SJCRH30 (cell line): ENCODE measurements around the gene EGFR. TPM values are rescaled to one million over a fixed set of nuclear protein-coding genes. Genes with fewer than 3 reads are reported as not detected.
A peak's percentile ranks its signal among the peaks of the same experiment; 100 is the strongest.

Experiments used
- DNase-seq, 2 experiments: peaks; one replicate each; pipeline ENCODE4 v3.0.0-alpha.2; 2015 to 2020
- H3K27ac ChIP-seq: fragments of 250-450 bp; sonication (Bioruptor Pico); 2 replicates; pipeline ENCODE4 v1.5.1; 2020; ENCODE audit warnings: mild to moderate bottlenecking, moderate library complexity
- H3K27me3 ChIP-seq: fragments of 250-450 bp; sonication (Bioruptor Pico); 2 replicates; pipeline ENCODE4 v1.5.1; 2020; ENCODE audit warnings: mild to moderate bottlenecking, moderate library complexity
- H3K36me3 ChIP-seq: fragments of 250-450 bp; sonication (Bioruptor Pico); 2 replicates; pipeline ENCODE4 v1.5.1; 2020; ENCODE audit warnings: mild to moderate bottlenecking, moderate library complexity
- H3K4me1 ChIP-seq: fragments of 250-450 bp; sonication (Bioruptor Pico); 2 replicates; pipeline ENCODE4 v1.5.1; 2020; ENCODE audit warnings: mild to moderate bottlenecking, moderate library complexity
- H3K4me3 ChIP-seq: fragments of 250-450 bp; sonication (Bioruptor Pico); 2 replicates; pipeline ENCODE4 v1.5.1; 2020; ENCODE audit warnings: mild to moderate bottlenecking, moderate library complexity
- H3K9me3 ChIP-seq: fragments of 250-450 bp; sonication (Bioruptor Pico); replicated peaks from 2 replicates; pipeline ENCODE4 v1.5.1; 2020; ENCODE audit warnings: mild to moderate bottlenecking, moderate library complexity
- total RNA-seq: library from RNA; depleted of rRNA; stranded (reverse); fragments of >200 nt; shearing (Covaris generic); gene quantifications from 2 replicates; pipeline ENCODE4 v1.2.3, GENCODE V29; 2014

The EGFR gene
- total RNA-seq, 1 experiment from 2014 or later, result 8.3 TPM

DNA sequence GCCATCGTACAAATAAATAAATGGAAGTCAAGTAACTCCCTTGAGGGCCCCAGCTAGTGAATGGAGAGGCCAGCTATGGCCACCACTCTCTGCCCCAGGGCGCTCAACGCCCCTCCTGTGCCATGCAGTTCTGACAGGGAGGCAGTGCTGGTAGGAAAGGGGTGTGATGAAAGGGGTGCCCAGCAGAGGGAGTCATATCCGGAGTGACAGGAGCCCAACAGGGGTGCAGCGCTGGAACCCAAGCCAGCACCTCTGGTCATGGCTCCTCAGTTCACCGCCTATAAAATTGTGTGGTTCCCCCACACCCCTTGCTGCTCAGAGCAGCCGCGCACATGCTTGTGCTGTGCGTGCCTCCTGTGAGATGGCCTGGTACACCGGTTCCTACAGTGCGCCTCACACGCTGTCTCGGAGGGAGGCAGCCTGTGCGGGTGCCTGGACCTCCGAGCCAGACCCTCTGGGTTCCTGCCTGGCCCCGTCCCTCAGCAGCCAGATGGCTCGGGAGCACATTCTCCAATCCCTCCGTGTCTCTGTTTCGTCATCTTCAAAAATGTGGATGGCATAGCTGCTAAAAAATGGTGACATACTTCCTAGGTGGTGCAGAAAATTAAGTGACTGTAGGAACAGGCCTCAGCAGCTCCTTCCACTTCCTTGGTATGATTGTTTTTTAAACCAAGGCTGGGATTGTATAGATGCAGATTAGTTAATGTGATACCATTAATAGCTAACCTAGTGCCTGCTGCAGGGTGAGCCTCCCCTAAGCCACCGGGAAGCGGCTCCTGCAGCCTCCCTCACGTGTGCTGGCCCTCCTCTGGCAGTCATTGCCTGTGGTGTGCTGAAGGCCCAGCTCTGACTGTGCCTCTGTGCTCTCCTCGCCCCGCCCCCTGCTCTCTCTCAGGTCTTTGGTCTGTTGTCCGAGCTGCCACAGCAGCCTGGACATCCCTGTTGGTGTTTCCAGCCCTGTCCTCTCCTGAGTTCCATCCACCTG, 125.8 kb downstream of the EGFR start:
- no peaks in the 10 kb centered on the region for H3K36me3 ChIP-seq
- H3K27me3 ChIP-seq, result no peaks in the 10 kb centered on the region
- no peaks in the 10 kb centered on the region for H3K9me3 ChIP-seq
- no peak overlapping the region for H3K4me3 ChIP-seq
- no peak overlapping the region for H3K27ac ChIP-seq
- peaks cover 2% of the 10 kb centered on the region; the same call in 1 of the 2 replicates for H3K4me1 ChIP-seq
- peak; percentile 45 to 57 for DNase-seq

DNA sequence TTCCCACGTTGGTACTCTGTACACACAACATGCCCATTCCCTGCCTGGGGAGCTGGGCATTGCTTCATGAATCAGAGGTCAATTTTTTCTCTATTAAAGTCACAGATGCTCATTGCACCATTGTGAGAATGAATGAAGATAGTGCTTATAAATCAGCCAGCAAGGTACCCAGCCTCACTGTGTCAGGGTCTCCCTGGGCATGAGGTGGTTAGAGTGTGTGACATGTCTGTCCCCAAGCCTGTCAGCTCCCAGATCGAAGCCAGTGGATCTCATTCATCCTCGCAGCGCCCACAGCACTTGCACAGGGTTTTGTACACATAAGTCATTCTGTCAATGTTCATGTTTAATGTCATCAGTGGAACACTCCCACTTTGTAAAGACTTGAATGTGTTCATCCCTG, 126.8 kb downstream of the EGFR start:
- DNase-seq, result no peak
- H3K27me3 ChIP-seq, result no peaks in the 10 kb centered on the region
- H3K9me3 ChIP-seq, result no peaks in the 10 kb centered on the region
- no peak overlapping the region for H3K27ac ChIP-seq
- H3K4me3 ChIP-seq, result no peak overlapping the region
- no peaks in the 10 kb centered on the region for H3K4me1 ChIP-seq
- no peaks in the 10 kb centered on the region for H3K36me3 ChIP-seq

DNA sequence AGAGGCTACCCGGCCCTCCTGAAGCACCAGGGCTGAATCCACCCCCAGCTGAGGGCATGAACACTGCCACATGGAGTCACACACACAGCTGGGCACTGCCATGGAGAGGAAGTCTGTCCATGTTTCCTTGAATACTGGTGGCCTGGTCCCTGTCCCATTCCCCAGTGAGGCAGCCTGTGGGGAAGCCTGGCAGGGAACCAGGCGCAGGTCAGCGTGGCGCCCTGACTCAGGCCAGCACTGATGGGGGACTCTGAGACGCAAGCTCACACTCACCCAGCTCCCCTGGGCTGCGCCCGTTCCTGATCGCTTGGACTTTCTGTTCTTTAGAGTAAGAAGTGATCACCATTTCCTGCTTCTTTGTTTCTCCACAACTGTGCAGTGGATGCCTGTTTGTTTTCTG, 128.3 kb downstream of the EGFR start:
- H3K36me3 ChIP-seq, result no peaks in the 10 kb centered on the region
- no peaks in the 10 kb centered on the region for H3K4me1 ChIP-seq
- no peaks in the 10 kb centered on the region for H3K9me3 ChIP-seq
- H3K4me3 ChIP-seq, result no peak overlapping the region
- no peak for DNase-seq
- H3K27me3 ChIP-seq, result no peaks in the 10 kb centered on the region
- no peak overlapping the region for H3K27ac ChIP-seq

DNA sequence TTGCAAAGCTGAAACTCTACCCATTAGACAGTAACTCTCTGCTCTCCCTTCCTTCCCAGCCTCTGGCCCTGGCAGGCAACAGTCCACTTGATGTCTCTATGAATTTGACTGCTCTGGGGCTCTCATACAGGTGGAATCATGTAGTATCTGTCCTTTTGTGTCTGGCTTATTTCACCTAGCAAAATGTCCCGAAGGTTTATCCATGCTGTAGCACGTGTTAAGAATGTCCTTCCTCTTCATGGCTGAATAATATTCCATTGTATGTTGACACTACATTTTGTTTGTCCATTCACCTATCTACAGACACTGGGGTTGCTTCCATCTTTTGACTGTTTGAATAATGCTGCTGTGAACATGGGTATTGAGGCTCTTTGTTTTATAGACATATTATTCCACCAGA, 128.9 kb downstream of the EGFR start:
- H3K36me3 ChIP-seq, result no peaks in the 10 kb centered on the region
- DNase-seq, result no peak
- H3K4me3 ChIP-seq, result no peak overlapping the region
- no peaks in the 10 kb centered on the region for H3K4me1 ChIP-seq
- no peaks in the 10 kb centered on the region for H3K27me3 ChIP-seq
- H3K9me3 ChIP-seq, result no peaks in the 10 kb centered on the region
- no peak overlapping the region for H3K27ac ChIP-seq

DNA sequence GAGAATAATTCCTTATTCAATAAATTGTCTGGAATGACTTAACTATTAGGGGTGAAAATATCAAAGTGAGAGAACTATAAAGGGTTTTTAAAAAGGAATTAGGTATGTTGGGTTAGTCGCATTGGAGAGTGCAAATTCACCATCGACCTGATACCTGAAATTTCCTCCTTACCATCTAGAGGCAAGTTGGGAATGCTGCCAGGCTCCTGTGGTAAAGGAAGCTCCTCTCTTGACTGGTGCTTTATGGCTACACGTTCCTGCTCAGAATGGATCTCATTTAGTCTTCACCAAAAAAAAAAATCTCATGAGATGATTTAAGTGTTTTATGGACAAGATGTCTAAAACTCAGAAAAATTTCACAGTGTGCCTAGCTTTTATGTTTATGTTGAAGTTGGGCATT, 129.8 kb downstream of the EGFR start:
- peak in 1 of 2 experiments; percentile 29 for DNase-seq
- Histone ChIP-seq H3K27me3 (no peaks in the 10 kb centered on the region), H3K9me3 (no peaks in the 10 kb centered on the region), H3K27ac (no peak overlapping the region), H3K4me3 (no peak overlapping the region), H3K36me3 (no peaks in the 10 kb centered on the region), H3K4me1 (no peaks in the 10 kb centered on the region)

DNA sequence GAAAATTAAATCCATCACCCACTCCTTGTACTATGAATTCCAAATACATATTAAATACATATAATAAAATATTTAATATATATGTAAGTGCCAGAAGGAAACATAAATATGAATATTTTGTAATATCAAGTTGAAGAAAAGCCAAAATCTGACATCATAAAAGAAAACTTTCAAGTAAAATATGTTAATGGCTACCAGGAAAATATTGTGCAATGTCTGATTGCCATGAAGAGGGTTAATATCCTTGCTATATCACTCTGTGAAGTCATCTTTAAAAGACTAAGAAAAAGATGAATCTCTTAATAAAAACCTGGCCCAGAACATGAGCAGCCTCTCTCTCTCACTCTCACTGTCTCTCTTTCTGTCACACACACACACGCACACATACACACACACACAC, 130.2 kb downstream of the EGFR start:
- DNase-seq, result no peak
- H3K27ac ChIP-seq, result no peak overlapping the region
- no peaks in the 10 kb centered on the region for H3K36me3 ChIP-seq
- no peak overlapping the region for H3K4me3 ChIP-seq
- no peaks in the 10 kb centered on the region for H3K27me3 ChIP-seq
- H3K9me3 ChIP-seq, result no peaks in the 10 kb centered on the region
- H3K4me1 ChIP-seq, result no peaks in the 10 kb centered on the region

DNA sequence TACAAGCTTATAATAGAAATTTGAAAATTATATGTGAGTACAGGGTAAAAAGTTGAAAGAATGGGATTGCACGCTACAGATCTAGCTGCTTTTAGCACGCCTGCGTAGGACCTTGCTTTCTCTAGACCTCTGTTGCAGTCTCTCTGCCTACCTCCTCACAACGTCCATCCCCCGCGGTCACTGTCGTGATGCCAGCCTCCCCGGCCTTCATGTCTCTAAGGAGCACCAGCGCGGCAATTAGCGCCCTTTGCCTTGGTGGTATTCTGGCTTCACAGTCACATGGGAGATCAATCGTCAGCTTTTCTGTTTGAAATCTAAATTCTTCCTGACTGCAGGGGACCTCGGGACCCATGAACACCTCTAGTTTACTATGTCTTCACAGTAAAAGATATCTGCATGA, 131.3 kb downstream of the EGFR start:
- no peak for DNase-seq
- H3K4me1 ChIP-seq, result no peaks in the 10 kb centered on the region
- no peak overlapping the region for H3K27ac ChIP-seq
- no peaks in the 10 kb centered on the region for H3K27me3 ChIP-seq
- no peaks in the 10 kb centered on the region for H3K36me3 ChIP-seq
- H3K9me3 ChIP-seq, result no peaks in the 10 kb centered on the region
- H3K4me3 ChIP-seq, result no peak overlapping the region

DNA sequence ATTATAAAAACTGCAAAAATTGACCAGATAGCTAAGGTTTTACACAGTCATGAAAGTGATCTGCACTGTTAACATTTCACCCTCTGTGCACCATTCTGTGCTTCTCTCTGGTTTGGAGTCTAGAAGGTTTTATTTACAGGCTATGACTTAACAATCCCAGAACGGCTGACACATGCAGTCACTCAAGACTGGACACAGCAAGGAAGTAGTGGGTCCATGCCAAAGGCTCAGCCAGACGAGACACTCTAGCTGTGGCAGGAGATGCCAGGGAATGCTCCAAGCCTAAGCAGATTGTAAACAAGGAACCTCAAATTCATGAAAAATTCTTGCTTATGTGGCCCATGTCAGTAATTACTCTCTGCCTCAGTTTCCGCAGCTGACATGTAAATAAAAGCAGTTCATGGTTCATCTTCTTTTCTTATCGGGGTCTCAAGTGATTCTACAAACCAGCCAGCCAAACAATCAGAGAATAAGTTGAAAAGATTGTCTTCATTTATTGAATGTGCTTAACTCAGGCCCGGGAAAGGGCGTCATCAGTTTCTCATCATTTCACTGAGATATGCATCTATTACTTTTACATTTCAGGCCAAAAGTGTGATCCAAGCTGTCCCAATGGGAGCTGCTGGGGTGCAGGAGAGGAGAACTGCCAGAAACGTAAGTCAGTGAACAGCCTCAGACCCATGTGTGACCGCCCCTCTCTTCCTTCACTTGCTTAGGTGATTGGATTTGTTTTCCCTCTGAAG, 132.1 kb downstream of the EGFR start:
- H3K36me3 ChIP-seq, result no peaks in the 10 kb centered on the region
- no peak overlapping the region for H3K27ac ChIP-seq
- H3K9me3 ChIP-seq, result no peaks in the 10 kb centered on the region
- H3K4me1 ChIP-seq, result peaks cover under 1% of the 10 kb centered on the region; the same call in 1 of the 2 replicates
- no peak for DNase-seq
- no peak overlapping the region for H3K4me3 ChIP-seq
- H3K27me3 ChIP-seq, result no peaks in the 10 kb centered on the region

DNA sequence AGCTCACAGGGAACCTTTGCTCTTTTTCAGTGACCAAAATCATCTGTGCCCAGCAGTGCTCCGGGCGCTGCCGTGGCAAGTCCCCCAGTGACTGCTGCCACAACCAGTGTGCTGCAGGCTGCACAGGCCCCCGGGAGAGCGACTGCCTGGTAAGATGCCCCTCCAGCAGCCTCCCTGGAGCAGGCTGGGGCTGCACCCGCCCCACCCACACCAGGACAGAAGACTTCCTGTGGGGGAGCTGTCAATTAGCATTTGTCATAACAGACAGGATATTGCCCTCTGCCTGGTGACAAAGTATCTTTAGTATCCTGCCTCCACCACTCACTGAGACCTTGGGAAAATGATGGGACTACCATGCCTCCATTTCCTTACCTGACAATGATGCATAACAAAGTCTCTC, 133.7 kb downstream of the EGFR start:
- no peak for DNase-seq
- Histone ChIP-seq H3K36me3 (no peaks in the 10 kb centered on the region), H3K4me1 (peaks cover 9% of the 10 kb centered on the region; the same call in 1 of the 2 replicates), H3K27me3 (no peaks in the 10 kb centered on the region), H3K4me3 (no peak overlapping the region), H3K9me3 (no peaks in the 10 kb centered on the region), H3K27ac (no peak overlapping the region)

DNA sequence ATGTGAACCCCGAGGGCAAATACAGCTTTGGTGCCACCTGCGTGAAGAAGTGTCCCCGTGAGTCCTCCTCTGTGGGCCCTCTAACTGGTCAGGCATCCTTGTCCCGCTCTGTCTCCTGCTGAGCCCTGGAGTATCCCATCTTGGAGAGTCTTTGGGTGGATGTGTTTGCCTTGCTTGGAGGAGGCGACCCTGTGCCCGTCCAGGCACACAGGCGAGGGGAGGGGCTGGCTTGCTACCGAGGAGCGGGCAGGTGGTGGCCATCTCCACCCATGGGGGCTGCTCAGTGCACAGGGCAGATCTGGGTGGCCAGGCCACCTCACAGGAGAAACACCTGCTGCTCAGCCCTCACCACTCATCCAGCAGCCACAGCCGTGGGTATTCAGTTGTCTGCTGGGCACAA, 135.3 kb downstream of the EGFR start:
- Histone ChIP-seq H3K27me3 (no peaks in the 10 kb centered on the region), H3K36me3 (no peaks in the 10 kb centered on the region), H3K4me1 (peaks cover 15% of the 10 kb centered on the region), H3K4me3 (no peak overlapping the region), H3K9me3 (no peaks in the 10 kb centered on the region), H3K27ac (no peak overlapping the region)
- no peak for DNase-seq

DNA sequence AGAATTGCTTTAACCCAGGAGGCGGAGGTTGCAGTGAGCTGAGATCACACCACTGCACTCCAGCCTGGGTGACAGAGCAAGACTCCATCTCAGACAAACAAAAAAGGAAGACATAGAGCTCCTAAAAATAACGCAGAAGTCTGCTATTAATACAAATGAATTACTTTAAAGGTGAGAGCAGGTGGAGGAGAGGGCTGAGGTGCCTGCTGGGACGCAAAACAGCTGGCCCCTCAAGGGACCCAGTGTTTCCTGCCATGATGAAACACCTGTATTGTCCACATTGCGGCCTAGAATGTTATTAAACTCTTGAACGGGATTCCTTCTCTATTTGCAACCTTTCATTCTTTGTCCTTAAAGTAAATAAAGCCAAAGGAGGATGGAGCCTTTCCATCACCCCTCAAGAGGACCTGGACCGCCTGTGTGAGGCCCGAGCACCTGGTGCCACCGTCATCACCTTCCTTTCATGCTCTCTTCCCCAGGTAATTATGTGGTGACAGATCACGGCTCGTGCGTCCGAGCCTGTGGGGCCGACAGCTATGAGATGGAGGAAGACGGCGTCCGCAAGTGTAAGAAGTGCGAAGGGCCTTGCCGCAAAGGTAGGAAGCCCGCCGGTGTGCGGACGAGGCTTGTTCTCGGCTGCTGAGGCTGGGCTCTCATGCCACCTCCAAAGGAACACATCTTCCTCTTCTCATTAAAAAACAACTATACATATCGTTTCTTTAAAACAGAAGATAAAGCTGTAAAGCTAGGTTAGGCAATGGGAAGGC, 136.7 kb downstream of the EGFR start:
- H3K4me3 ChIP-seq, result no peak overlapping the region
- H3K36me3 ChIP-seq, result no peaks in the 10 kb centered on the region
- H3K27ac ChIP-seq, result no peak overlapping the region

DNA sequence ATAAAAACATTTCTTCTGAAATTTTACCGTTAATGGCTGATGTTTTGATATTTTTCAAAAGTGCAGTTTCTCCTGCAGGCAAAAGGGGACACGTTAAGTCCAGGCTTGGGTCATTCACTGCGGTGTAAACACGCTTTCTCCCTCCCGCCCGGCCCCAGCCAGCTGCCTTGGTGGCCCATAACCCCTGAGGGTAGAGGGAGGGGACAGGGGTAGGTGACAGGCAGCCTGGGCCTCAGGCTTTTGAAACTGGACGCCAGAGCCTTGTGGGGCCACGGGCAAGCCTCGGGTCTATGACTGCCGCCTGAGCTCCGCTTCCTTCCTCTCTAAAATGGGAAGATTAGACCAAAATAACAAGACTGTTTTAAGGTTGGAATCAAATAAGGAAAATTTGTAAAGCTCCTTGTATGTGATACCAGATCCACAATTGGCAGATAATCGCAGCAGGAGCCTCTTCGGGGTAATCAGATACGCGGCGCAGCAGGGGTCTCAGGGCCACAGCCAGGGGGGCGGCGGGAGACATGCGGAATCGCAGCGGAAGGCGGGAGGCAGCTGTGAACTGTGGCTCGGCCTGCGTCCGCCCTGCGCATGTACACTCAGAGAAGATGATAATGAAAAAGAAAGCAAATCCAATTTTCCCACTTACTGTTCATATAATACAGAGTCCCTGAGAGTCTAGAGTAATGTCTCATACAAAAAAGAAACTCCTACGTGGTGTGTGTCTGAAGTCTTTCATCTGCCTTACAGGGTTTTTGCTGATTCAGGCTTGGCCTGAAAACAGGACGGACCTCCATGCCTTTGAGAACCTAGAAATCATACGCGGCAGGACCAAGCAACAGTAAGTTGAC, 138.3 kb downstream of the EGFR start:
- H3K27ac ChIP-seq, result peak overlapping the region; percentile 77
- DNase-seq, result peak; percentile 92 to 94

More for the DNA sequence above, 136.7 kb downstream of the EGFR start:
- H3K27me3 ChIP-seq, result no peaks in the 10 kb centered on the region
- peaks cover 15% of the 10 kb centered on the region for H3K4me1 ChIP-seq
- H3K9me3 ChIP-seq, result no peaks in the 10 kb centered on the region
- DNase-seq, result no peak

DNA sequence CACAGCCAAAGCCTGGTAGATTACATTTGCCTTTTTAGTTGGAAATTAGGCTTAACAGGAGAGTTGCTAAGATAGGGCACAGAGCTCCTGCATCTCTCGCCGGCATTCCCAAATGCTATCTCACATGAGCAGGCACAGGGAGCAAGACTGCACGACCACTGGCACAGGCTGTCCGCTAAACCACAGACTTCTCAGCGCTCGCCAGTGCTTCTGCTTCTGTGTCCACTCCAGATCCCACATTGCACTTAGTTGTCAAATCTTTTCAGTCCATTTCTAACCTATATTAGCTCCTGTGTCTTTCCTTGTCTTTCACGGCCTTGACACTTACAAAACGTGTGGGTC, 138.9 kb downstream of the EGFR start:
- DNase-seq, result no peak
- H3K9me3 ChIP-seq, result no peaks in the 10 kb centered on the region

More for the DNA sequence above, 138.3 kb downstream of the EGFR start:
- peak overlapping the region; percentile 40 for H3K4me3 ChIP-seq
- H3K9me3 ChIP-seq, result no peaks in the 10 kb centered on the region
- no peaks in the 10 kb centered on the region for H3K36me3 ChIP-seq
- peaks cover 15% of the 10 kb centered on the region for H3K4me1 ChIP-seq
- H3K27me3 ChIP-seq, result no peaks in the 10 kb centered on the region

More for the DNA sequence above, 138.9 kb downstream of the EGFR start:
- Histone ChIP-seq H3K4me3 (peak overlapping the region; percentile 40), H3K4me1 (peaks cover 15% of the 10 kb centered on the region), H3K27me3 (no peaks in the 10 kb centered on the region), H3K27ac (peak overlapping the region; percentile 77), H3K36me3 (no peaks in the 10 kb centered on the region)
